Coronary artery (tissue), 2 donors: ENCODE measurements around the gene STK35.
A peak's percentile ranks its signal among the peaks of the same experiment; 100 is the strongest.

ENCODE experiments used
- DNase-seq: peaks from one replicate; pipeline ENCODE4 v3.0.0-alpha.2; 2017; ENCODE audit warnings: low spot score
- H3K27ac ChIP-seq, 2 donors: fragments of 200-600 bp; sonication (generic); one replicate each; pipeline ENCODE4 v1.5.1; 2016 to 2019
- H3K4me3 ChIP-seq: fragments of 200-600 bp; sonication (generic); 2 replicates; pipeline ENCODE4 v1.5.1; 2016; ENCODE audit warnings: mild to moderate bottlenecking, moderate library complexity
- CTCF ChIP-seq: fragments of 200-600 bp; sonication (generic); IDR thresholded peaks from one replicate; pipeline ENCODE4 v1.5.1; 2019; ENCODE audit warnings: antibody characterized with exemption

The STK35 gene

GRCh38 chr20:2089447-2089846 is 12.2 kb upstream of the STK35 start:
- TF ChIP-seq CTCF: no peak
- Histone ChIP-seq H3K27ac (no peak overlapping the region), H3K4me3 (no peak overlapping the region)
- no peak for DNase-seq

GRCh38 chr20:2093159-2093781 is 8.4 kb upstream of the STK35 start:
- TF ChIP-seq CTCF: no peak
- no peak for DNase-seq
- no peak overlapping the region for H3K27ac ChIP-seq
- no peak overlapping the region for H3K4me3 ChIP-seq

- DNase-seq: no peak
- no peak overlapping the region for H3K4me3 ChIP-seq
- TF ChIP-seq CTCF: no peak
- no peak overlapping the region for H3K27ac ChIP-seq
Observed at GRCh38 chr20:2093883-2094282, 7.7 kb upstream of the STK35 start.

- TF ChIP-seq CTCF: no peak
- peak overlapping the region; percentile 91 for H3K4me3 ChIP-seq
- peak; percentile 96 for DNase-seq
- H3K27ac ChIP-seq: peak overlapping the region; percentile 77 to 97
Observed at GRCh38 chr20:2101865-2102584, 398 bp downstream of the STK35 start.

- no peak for TF ChIP-seq CTCF
- DNase-seq: peak; percentile 92
- H3K4me3 ChIP-seq: peak overlapping the region; percentile 91
- peak overlapping the region; percentile 77 to 97 for H3K27ac ChIP-seq
Observed at GRCh38 chr20:2102585-2103460, 1.2 kb downstream of the STK35 start.

GRCh38 chr20:2103461-2104153 is 2.0 kb downstream of the STK35 start:
- no peak for DNase-seq
- H3K27ac ChIP-seq: peak overlapping the region; percentile 77 to 97

More at GRCh38 chr20:2103461-2104153, 2.0 kb downstream of the STK35 start:
- TF ChIP-seq CTCF: no peak
- peak overlapping the region; percentile 91 for H3K4me3 ChIP-seq
